HG02623 (cell line): Measurements from ENCODE around the gene UQCC3.
"Not testable (repeated sequence)": the region's sequence is repeated elsewhere in the genome, so short reads cannot be mapped to it uniquely, and the experiment has no call there.

ENCODE experiments used
- ATAC-seq: cut with Tn5 transposase; IDR thresholded peaks from one replicate; pipeline ENCODE4 v1.9.1; 2021; ENCODE audit warnings: moderate library complexity; ENCODE audit not compliant: unreplicated experiment

Gene UQCC3

DNA sequence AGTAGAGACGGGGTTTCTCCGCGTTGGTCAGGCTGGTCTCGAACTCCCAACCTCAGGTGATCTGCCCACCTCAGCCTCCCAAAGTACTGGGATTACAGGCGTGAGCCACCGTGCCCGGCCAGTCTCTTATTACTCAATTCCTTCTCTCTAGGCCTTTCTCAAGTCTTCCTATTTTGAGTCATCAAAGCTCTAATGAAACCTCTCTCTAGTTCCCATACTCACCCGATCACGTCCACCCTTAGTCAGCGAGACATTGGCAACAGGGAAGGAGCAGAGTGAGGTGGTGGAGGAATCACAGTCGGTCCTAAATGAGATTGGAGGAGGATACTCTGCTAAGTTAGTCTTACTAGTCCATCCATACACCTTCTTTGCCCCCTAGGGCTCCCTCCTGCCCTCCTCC lies 30.8 kb downstream of the UQCC3 start:
- ATAC-seq = no peak

DNA sequence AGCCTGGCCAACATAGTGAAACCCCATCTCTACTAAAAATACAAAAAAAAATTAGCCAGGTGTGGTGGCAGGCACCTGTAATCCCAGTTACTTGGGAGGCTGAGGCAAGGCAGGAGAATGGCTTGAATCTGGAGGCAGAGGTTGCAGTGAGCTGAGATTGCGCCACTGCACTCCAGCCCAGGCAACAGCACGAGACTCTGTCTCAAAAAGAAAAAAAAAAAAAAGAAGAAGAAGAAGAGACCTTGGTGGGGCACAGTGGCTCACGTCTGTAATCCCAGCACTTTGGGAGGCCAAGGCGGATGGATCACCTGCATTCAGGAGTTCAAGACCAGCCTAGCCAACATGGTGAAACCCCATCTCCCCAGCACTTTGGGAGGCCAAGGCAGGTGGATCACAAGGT lies 32.4 kb downstream of the UQCC3 start:
- not testable (repeated sequence) for ATAC-seq

DNA sequence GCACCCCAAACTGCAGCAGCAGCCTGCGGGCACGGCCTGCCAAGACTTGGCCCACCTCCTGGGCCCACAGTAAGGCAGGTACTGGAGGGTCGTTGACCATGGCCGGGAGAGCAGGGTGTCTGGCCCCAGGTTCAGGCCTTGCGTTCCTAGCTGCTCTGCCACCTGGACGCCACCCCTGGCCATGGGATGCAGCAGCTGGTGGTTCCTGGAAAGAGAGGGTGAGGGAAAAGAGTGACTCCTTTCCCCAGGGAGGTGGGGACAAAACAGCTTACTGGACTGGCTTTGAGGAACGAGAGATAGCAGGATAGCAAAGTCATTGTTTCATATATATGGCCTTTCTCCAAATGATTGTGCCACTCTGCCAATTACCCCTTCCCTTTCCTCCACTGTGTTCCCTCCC lies 33.9 kb downstream of the UQCC3 start:
- ATAC-seq = no peak

DNA sequence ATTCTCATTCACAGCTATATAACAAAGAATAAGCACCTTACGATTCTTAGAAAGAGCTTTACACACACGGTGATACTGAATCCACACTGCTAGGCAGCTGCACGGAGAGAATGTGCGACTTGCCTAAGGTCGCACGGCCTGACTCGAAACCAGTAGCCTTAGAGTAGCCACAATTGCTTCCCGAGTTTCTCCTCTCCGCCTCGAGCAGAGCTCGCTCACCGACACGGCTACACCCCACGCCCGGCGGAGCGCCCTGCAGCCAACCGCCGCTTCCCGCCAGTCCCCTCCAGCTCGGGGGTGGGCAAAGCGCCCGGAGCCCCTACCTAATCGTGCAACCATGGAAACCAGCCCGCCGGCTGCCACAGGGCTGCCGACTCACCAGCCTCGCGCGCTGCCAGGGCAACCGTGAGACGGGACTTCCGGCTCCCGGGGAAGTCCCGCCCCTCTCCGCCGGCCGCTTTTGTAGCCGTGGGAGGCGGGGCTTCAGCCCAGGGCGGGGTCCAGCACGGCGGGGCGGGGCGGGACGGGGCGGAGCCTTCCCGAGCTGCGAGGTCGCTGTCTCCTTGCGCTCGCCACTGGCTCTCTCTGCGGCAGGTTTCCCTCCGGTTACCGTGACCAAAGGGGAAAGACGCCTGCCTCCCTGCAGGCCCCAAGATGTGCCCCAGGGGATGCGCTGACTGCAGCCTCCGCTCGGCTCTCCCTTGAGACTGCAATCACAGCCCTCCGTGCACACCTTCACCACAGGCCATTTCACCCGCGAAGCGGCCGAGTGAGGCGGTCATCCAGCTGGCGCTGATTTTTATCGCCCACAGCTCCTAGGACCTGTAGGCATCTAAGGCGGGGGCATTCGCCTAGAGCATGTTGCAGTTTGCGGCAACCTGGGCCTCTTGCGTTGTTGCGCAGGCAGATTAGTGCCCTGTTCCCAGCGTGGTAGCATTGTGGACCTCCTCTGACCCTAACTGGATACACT lies 34.7 kb downstream of the UQCC3 start:
- ATAC-seq = peak; percentile 59

DNA sequence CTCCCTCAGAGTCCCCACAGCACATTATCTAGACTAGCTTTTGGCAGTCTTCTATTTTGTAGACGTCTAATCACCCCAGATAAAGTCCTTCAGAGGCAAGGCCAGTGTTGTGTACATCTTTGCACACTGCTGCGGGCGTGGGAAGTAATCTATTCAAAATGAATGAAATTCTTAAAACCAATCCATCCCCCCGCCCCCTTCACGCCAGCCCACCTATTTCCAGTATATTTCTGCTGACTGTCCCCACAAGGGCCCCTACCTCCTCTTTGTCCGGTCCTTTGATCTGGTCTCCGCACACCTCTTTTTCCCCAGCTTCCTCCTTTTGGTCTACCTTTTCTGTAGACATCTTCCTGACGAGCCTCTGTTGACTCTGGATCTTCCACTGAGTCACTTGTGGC lies 35.4 kb downstream of the UQCC3 start:
- no peak for ATAC-seq

DNA sequence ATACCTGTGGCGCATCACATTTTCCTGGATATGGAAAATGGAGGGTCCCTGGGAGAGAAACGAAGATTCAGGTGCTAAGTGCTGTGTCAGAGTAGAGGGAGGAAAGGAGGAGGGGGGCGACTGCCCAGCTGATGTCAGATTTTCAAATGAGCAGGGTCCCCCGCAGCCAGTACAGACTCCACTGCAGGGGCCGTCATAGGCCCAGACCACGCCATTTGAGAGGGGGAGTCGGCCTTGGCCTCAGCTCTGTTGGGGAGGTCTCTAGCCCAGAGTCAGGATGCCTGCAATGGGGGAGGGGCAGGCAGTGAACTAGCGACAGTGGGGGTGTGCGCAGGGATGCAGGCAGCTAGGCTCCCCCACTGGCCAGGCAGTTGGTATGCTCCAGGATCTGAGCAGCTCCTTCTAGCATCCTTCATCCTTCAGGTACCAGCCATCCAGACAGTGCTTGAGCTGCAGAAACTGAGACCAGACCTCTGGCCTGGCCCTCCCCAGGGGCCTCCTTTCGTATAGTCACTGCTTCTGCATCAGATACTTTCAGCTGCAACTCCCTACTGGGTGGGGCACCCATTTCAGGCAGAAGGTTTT lies 35.9 kb downstream of the UQCC3 start, which contains the start of the genes BSCL2 and GNG3:
Gene BSCL2 (minus strand): TSS at position 148 of the 585 bp plus-strand sequence. CDS start 229 bp downstream, outside the sequence.
Gene GNG3 (plus strand): TSS at position 400 of the 585 bp plus-strand sequence. CDS start 620 bp downstream, outside the sequence.
- no peak for ATAC-seq

DNA sequence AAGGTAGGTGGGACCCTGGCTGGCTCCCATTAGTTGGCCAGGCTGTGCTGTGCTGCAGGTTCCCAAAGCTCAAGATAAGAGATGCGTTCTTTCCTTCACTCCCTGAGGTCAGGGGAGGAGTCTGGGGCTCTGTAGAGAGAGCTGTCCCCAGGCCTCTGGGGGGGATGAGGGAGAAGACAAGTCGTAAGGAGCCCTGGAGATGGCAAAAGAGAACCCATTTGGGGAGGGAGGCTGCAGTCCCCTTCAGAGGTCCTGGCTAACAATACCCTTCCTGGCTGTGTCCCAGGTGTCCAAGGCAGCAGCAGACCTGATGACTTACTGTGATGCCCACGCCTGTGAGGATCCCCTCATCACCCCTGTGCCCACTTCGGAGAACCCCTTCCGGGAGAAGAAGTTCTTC lies 36.9 kb downstream of the UQCC3 start:
- ATAC-seq = no peak

DNA sequence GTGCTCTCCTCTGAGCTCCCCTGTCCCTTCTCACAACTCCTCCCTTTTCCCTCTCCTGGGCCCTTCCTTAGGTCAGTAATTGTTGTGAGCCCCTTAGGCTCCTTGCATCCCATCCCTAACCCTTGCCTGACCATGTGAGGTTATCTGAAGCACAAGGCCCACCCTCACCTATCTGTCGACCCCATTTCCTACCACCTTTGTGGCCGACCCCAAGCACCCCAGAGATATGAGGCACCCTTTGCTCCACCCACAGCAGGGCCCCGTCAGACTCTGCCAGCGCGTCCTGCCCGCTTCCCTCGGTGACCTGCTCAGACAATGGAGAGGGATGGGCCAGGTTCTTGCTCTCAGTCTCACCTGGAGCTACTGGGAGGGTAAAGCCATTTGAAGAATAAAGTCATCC lies 37.3 kb downstream of the UQCC3 start:
- no peak for ATAC-seq

DNA sequence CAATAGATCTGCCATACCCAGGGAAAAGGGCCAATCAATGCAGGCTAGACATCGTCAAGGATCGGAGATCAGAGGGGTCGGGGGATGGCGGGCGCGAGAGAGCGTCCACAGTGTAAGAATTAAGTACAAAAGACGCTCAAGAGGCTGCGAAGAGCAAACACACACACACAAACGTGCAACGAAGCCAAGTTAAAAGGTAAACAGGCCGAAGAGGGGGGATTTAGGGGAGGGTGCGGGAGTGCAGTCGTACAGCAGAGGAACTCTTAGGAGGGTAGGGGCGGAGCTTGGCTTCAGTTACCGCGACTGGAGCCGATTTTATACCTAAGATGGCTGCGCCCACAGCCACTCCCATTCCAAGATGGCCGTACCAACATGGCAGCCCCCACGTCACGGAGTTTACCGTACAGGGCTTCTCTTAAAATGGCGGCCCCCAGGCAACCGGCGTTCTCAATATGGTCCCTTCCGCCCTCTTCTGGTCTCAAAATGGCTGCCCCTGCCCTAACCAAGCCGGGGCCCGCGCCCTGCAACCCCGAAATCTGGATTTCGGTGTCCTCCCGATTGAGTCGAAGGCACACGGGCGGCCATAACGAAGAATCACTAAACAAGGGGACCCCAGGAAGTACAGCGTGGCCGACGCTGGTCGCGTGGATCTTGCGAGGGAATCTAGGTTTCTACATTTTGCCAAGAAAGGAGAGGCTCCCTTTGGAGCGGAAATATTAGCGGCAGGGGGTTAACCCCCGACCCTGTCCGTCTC lies 38.0 kb downstream of the UQCC3 start:
- ATAC-seq = peak; percentile 61

DNA sequence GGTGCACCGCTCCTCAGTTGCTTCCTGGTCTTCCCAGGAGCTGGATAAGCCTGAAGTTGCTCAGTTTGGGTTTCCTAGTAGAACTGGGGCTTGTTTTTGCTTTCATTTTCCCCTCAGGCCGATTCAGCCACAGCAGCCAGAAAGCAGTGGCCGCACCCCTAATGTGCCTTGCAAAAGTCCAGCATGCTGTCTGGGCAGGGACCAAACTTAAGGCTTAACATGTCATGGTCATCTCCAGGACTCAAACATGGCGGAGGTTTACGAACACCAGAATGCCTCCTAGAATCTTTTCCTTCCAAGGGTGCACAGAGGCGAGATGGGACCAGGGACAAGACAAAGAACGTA lies 38.5 kb downstream of the UQCC3 start:
- no peak for ATAC-seq

DNA sequence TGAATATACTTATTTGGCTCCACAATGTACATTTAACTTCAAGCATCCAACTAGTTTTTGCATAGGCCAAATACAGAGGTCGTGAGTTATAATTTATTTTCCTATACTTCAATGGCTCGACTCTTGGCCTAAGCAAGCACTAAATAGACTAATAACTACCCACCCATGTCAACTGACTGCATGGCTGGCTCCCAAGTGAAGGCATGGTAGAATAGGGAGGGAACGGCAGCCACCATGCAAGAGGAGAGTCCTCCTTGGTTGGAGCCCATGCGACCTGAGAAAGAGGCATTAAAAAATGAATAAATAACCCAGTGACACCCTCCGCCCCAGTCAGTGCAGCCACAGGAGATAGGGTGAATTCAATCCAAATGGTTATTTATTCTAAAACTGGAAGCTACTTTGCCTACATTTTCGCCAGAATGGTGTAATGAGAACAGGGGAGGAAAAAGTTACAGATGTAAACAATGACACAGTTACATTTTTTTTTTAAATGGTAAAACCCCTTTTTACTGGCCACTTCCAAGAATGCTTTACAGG lies 40.9 kb downstream of the UQCC3 start:
- no peak for ATAC-seq

DNA sequence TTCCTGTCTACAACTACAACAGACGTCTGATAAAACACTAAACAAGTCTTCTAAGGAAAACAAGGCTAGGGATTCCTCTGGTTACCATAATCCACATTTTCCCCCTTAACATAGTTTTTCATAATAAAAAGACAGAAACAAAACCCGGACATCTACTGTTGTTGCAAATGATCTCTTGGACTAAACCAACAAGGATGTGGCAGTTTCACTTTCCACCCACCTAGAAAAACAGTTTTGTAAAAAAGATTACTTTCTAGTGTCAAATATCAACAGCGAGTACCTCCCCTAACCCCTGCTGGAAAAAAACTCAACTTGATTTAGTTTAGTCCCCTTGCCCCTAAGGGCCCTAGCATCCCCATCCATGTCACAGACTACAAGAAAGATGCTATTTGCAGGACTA lies 41.4 kb downstream of the UQCC3 start:
- no peak for ATAC-seq

DNA sequence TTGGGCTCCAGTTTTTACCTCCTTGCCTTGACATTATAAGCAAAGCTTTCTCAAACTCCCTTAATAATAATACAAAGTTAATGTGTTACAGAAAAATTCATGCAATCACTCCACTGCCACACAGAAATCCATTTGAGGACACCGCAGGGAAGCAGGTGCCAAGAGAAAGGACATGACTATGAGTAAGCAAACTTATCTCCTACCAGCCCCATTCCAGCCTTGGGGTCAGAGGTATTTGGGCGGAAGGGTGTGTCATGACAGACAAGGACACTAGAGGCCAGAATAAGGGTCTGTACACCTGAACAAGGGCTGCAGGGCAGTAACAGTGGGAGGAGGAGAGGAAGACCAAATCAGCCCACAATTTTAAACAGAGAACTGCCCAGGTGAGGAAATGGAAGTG lies 41.9 kb downstream of the UQCC3 start:
- no peak for ATAC-seq

DNA sequence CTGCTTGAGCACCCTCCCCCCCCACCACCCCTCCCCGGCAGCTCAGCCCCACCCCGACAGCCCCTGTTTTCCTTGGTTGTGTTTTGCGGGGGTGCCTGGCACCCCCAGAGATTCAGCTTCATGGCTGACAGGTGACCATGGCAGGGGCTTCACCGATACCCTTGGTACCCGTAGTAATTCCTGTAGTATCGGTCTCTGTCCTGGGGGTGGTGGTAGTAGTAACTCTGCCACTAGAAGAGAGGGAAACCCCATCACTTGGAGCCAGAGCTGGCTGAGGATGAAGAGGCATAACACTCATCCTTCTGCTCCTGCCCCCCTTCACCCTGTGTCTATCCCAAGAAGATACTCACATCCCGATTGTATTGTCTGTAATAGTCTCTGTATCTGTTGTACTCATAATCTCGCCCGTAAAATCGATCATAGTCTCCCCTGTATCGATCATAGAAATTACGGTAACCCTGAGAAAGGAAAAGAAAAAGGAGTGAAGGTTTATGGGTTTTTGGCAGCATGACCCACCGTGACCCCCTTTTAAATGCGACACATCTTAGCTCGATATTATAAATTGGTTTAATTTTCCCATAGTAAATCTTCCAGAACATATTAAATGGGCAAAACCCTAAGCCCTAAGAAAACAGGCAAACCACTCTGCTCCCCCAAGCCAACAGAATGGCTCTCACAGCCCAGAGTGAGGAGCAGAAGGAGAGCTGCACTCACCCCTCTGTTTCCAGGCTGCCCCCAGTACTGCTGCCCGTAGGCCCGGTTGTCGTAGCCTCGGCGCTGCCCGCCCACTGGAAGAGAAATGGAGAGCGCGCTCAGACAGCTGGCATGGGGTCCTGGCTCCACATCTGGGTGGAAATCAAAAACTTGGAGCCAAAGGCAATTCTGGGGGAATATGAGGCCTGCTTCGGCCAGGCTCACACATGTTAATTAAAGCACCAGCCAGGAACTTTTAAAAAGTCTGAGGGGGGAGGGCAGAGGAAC lies 44.0 kb downstream of the UQCC3 start:
- no peak for ATAC-seq

DNA sequence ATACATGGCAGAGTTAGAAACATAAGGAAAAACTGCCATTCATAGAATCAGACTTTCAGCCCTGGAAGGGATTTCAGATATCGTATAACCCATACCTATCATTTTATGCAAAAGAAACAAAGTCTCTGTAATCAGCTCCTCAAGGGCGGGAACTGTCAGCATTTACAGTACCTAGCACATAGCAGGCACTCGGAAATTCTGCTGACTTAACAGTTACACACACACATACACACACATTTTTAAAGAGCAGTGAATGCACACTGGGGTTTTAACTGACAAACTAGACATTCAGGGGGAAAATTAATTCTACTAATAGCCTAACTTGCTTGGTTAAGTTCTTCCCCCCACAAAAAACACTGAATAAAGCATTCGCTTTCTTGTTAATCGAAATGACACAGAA lies 44.7 kb downstream of the UQCC3 start:
- no peak for ATAC-seq

DNA sequence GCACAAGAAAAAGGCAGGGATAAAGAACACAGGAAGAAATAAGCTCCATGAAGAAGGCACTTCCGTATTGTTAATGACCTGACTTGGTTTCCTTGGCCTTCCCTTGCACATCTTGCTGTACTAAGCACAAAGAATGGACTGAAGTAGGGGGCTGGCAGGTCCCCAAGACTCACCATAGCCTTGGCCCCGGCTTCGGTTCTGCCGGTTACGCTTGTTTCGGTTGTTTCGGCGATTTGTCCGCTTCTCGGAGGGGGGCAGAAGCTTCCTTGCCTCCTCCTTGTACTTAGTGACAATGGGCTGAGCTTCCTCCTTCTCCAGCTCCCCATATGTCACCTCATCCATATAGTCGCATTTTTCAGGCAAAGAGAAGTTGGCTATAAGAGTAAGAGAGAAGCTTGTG lies 45.3 kb downstream of the UQCC3 start:
- no peak for ATAC-seq

DNA sequence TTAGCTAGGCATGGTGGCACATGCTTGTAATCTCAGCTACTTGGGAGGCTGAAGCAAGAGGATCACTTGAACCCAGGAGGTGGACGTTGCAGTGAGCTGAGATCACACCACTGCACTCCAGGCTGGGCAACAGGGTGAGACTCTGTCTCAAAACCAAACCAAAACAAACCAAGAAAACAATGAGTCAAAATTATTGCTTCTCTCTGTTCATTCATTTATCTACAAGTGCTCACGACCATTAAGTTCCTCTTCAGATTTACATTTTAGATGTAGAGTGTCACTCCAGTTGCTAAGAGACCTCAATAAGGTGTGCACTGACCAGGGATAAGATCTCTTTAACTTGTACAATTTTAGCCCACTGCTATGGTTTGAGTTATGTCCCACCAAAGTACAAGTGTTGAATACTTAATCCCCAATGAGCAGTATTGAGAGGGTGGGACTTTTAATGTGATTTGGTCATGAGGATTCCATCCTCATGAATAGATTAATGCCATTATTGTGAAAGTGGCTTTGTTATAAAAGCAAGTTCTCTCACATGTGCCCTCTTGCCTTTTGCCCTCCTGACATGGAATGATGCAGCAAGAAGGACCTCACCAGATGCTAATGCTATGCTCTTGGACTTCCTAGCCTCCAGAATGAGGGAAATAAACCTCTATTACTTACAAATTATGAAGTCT lies 48.0 kb downstream of the UQCC3 start:
- no peak for ATAC-seq

DNA sequence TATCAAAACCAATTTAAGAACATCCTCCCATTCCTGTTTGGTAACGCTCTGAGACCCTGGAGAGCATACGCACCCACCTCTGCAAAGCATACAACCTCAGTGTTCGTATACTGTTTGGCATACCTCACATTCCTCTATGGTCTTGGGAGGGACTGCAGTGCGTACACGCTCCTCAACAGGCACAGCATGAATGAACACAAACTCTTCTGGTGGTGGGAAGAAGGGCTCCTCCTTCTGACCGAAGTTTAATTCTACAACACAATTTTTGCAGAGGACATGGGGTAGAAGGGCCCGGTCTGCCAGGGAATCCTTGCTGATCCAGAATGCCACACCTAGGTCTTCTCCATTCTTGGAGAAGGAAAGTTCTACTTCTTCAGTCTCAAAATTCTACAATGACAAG lies 50.5 kb downstream of the UQCC3 start:
- no peak for ATAC-seq
